ENCODE results near the gene AMPH.

The AMPH gene

DNA sequence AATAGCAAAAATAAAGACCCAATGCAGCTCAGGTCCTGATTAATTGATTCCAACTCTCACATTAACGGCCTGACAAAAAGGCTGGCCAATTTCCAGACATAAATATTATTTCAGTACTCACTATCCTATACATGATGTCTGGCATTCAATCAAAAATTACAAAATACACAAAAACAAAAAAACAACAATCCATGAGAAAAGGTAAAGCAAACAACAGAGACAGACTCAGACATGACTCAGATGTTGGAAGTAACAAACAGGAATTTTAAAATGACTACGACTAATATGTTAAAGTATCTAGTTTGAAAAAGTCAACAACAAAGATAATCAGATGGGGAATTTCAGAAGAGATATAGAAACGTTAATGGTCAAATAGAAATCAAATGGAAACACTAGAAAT lies 152.8 kb downstream of the AMPH start:
- TF ChIP-seq SIN3A (IDR thresholded peaks at IDR 0.05; ENCODE audit: borderline replicate concordance, insufficient read depth, low read length) (no peak), FOXP2 (optimal IDR thresholded peaks at IDR 0.05; ENCODE audit: borderline replicate concordance, extremely low read depth, extremely low read length, insufficient read depth) (no peak), TAF1 (IDR thresholded peaks at IDR 0.05; ENCODE audit: borderline replicate concordance, insufficient read depth, low read length) (no peak), POLR2AphosphoS5 (IDR thresholded peaks at IDR 0.05; ENCODE audit: low read depth, low read length) (no peak)
- TF ChIP-seq, protein P1, sequence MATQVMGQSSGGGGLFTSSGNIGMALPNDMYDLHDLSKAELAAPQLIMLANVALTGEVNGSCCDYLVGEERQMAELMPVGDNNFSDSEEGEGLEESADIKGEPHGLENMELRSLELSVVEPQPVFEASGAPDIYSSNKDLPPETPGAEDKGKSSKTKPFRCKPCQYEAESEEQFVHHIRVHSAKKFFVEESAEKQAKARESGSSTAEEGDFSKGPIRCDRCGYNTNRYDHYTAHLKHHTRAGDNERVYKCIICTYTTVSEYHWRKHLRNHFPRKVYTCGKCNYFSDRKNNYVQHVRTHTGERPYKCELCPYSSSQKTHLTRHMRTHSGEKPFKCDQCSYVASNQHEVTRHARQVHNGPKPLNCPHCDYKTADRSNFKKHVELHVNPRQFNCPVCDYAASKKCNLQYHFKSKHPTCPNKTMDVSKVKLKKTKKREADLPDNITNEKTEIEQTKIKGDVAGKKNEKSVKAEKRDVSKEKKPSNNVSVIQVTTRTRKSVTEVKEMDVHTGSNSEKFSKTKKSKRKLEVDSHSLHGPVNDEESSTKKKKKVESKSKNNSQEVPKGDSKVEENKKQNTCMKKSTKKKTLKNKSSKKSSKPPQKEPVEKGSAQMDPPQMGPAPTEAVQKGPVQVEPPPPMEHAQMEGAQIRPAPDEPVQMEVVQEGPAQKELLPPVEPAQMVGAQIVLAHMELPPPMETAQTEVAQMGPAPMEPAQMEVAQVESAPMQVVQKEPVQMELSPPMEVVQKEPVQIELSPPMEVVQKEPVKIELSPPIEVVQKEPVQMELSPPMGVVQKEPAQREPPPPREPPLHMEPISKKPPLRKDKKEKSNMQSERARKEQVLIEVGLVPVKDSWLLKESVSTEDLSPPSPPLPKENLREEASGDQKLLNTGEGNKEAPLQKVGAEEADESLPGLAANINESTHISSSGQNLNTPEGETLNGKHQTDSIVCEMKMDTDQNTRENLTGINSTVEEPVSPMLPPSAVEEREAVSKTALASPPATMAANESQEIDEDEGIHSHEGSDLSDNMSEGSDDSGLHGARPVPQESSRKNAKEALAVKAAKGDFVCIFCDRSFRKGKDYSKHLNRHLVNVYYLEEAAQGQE (IDR thresholded peaks at IDR 0.05; ENCODE audit: insufficient read depth in 1 of 2, low read depth in 2 of 2, low read length in 2 of 2): no peak

- TF ChIP-seq FOXP2 (optimal IDR thresholded peaks at IDR 0.05; ENCODE audit: borderline replicate concordance, extremely low read depth, extremely low read length, insufficient read depth) (no peak), POLR2AphosphoS5 (IDR thresholded peaks at IDR 0.05; ENCODE audit: low read depth, low read length) (no peak), SIN3A (IDR thresholded peaks at IDR 0.05; ENCODE audit: borderline replicate concordance, insufficient read depth, low read length) (no peak), TAF1 (IDR thresholded peaks at IDR 0.05; ENCODE audit: borderline replicate concordance, insufficient read depth, low read length) (no peak)
- TF ChIP-seq, protein P1 (IDR thresholded peaks at IDR 0.05; ENCODE audit: insufficient read depth in 1 of 2, low read depth in 2 of 2, low read length in 2 of 2): no peak
Observed at GRCh38 chr7:38477333-38477732, 153.8 kb downstream of the AMPH start.

GRCh38 chr7:38476764-38477163 lies 154.4 kb downstream of the AMPH start:
- TF ChIP-seq SIN3A (IDR thresholded peaks at IDR 0.05; ENCODE audit: borderline replicate concordance, insufficient read depth, low read length) (no peak), TAF1 (IDR thresholded peaks at IDR 0.05; ENCODE audit: borderline replicate concordance, insufficient read depth, low read length) (no peak), POLR2AphosphoS5 (IDR thresholded peaks at IDR 0.05; ENCODE audit: low read depth, low read length) (no peak), FOXP2 (optimal IDR thresholded peaks at IDR 0.05; ENCODE audit: borderline replicate concordance, extremely low read depth, extremely low read length, insufficient read depth) (no peak)
- TF ChIP-seq, protein P1 (IDR thresholded peaks at IDR 0.05; ENCODE audit: insufficient read depth in 1 of 2, low read depth in 2 of 2, low read length in 2 of 2): no peak

GRCh38 chr7:38465956-38466355 lies 165.2 kb downstream of the AMPH start:
- no peak for TF ChIP-seq FOXP2 (optimal IDR thresholded peaks at IDR 0.05; ENCODE audit: borderline replicate concordance, extremely low read depth, extremely low read length, insufficient read depth)

- TF ChIP-seq SIN3A (IDR thresholded peaks at IDR 0.05; ENCODE audit: borderline replicate concordance, insufficient read depth, low read length) (no peak), FOXP2 (optimal IDR thresholded peaks at IDR 0.05; ENCODE audit: borderline replicate concordance, extremely low read depth, extremely low read length, insufficient read depth) (no peak), TAF1 (IDR thresholded peaks at IDR 0.05; ENCODE audit: borderline replicate concordance, insufficient read depth, low read length) (no peak), POLR2AphosphoS5 (IDR thresholded peaks at IDR 0.05; ENCODE audit: low read depth, low read length) (no peak)
- TF ChIP-seq, protein P1 (IDR thresholded peaks at IDR 0.05; ENCODE audit: insufficient read depth in 1 of 2, low read depth in 2 of 2, low read length in 2 of 2): no peak
Observed at GRCh38 chr7:38463277-38464225, 167.6 kb downstream of the AMPH start.

All from PFSK-1 (cell line).